RPMI8226 (cell line): ENCODE data around the gene SEC62.
"Not testable (repeated sequence)": the region's sequence is repeated elsewhere in the genome, so short reads cannot be mapped to it uniquely, and the experiment has no call there.

Experiments used
- DNase-seq: peaks from one replicate; pipeline ENCODE4 v3.0.0-alpha.2; 2015

The SEC62 gene

DNA sequence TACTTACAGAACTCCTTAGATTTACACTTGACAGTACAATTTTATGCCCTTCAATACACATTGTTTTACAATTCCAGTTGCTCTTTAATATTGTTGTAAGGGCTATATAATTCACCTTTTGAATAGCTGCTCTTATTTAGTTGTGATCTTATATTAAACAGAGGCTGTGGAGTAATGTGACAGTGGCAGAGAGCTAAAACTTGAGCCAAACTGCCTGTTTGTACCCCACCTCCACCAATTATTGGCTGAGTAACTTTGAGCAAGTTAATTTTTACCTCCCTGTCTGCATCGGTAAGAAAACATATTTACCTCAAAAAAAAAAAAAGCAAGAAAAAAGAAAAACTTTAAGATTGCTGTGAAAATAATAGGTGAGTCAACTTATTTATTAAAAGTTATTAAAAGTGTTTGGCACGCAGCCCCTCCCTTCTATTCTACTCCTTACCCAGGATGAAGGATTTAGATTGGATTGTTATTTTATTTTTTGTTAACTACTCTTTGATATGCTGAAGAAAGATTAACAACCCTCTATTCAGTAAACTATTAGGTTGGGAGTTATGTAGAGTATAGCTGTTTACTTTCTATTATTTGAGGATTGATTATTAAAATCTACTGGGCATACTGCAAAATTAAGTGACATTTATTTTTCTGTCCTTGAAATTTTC lies 1.7 kb downstream of the SEC62 start:
- DNase-seq, result no peak

DNA sequence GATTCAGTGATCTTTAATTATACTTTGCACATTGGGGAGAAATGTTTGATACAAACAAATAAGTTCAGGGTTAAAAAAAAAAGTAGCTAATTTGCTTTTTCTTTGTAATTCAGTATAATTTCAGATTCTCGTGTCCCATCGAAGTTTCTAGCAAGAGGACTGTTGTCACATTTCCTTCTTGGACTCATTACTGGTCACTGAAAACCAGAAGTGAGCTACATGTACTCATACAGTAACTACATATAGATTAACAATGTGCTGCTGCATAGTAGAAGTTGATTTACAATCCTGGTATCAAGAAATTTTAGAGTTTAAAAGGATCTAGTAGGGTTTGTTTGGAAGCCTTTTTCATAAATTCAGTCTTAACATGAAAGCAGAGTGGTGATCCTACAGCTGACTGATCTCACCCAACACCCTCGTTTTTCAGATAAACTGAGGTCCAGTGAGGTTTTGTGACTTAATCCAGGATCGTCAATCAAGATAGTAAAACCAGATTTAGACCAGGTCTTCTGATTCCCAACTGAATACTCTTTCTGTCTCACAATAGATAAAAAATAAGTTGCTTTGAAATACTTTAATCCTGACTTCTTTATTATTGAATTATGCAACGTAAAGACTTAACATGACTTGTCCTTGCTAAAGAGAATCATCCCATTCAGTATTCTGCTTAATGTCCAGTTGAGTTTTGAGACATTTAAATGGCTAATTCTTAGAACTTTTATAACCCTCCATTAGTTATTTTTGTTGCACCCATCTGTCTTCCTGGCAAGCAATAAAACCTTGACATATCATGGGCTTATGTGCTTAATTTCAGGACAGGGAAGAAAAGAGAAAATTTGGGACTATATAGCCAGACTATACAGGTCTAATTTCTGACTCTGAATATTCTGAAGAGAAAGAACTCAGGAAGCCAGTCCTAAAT lies 2.8 kb downstream of the SEC62 start:
- DNase-seq, result no peak

DNA sequence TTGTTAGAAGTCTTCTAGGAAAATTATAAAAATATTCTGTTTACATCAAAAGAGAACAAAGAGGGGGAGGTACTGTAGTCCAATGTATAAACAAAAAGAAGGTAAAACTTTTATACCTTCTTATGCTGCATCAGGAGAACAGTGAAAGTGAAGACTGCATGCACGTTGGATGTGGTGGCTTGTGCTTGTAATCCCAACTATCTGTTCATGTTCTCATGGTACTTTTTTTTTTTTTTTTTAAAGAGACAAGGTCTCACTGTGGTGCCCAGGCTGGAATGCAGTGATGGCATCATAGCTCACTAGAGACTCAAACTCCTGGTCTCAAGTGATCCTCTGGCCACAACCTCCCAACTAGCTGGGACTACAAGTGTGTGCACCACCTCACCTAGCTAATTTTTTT lies 4.2 kb downstream of the SEC62 start:
- DNase-seq, result no peak

DNA sequence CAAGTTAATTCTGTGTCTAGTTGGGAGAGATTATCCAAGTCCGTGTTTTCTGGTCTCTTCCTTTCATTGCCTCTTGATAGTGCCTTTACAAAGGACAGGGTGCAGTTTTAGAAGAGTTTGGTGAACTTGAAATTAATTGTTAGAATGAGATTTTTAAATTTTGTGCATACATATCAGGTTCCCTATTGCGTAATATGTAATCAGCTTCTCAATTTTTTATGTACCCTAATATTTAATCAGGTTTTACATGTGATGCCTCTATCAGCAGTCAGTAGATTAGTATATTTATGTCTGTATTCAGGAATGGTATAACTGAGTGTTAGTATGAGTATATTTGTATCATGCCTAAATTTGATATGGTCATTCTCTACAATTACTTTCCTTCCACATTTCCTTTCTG lies 4.9 kb downstream of the SEC62 start:
- no peak for DNase-seq

DNA sequence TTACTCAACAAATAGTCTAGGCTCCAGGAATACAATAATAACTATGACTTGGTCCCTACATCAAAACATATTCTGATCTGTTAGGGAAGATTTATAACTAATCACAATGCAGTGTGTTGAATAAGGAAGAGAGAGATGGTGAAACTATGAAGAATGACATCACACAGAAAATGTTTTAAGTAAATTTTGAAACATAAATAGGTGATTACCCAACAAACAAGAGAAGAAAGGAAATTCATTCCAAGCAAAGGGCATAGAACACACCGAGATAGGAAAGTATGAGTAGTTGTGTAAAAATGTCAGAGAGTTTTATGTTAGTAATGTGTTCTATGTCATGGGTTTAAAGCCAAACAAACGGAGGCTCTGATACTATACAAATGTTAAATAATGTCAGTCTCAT lies 13.4 kb downstream of the SEC62 start:
- no peak for DNase-seq

DNA sequence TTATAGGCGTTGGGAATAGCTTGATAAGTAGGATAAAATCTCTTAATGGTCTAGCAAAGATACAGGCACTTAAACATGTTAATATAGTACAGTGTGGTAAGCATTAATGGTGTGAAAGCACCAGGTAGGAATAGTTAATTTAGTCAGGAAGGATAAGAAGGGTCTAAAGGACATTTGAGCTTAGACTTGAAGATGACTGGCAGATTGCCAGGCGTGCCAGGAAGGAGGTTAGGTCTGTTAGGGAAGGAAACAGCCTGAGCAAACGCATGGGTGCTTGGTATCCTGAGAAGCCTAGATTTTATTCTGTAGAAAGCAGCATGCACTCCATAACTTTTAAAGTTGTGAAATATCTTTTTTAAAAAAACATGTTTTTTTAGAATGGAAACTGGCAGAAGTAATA lies 17.7 kb downstream of the SEC62 start:
- no peak for DNase-seq

DNA sequence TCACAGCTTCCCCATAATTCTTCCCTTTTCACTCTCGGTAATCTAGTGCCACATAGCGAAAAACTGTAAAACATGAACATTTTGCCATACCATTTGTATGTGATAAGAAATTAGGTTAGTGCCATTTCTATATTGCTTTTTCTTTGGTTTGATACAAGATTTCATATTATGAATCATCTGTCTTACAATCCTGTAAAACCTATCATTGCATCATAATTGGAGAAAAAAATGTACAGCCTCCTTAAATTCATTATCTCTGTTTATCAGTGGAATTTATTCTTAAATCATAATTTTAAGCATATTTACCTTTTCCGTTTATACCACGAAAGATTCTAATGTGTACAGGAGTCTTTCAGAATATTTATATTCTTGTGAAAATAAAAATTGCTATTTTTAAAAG lies 23.8 kb downstream of the SEC62 start:
- DNase-seq, result no peak

DNA sequence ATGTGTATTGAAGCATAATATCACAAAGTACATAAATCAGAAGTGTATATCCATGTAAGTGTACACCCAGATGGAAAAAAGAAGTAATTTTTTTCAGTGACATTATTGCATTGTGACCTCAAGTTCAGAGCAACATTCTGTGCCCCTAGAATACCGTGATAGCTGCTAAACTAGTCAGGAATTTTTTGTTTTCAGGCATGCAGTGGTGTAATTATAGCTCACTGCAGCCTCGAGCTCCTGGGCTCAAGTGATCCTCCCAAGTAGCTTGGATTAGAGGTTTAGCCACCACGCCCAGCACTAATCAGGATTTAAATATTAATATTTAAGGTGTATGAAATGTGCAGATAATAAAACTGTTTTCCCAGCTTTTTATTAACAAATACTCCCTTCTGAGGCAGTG lies 25.5 kb downstream of the SEC62 start:
- DNase-seq, result no peak

DNA sequence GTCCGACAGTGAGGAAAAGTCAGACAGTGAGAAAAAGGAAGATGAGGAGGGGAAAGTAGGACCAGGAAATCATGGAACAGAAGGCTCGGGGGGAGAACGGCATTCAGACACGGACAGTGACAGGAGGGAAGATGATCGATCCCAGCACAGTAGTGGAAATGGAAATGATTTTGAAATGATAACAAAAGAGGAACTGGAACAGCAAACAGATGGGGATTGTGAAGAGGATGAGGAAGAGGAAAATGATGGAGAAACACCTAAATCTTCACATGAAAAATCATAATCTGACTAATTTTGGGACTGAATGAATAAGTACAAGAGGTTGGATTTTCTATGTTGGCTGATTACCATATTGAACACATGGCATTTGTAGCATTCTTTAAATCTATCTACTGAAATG lies 26.2 kb downstream of the SEC62 start:
- DNase-seq, result no peak

DNA sequence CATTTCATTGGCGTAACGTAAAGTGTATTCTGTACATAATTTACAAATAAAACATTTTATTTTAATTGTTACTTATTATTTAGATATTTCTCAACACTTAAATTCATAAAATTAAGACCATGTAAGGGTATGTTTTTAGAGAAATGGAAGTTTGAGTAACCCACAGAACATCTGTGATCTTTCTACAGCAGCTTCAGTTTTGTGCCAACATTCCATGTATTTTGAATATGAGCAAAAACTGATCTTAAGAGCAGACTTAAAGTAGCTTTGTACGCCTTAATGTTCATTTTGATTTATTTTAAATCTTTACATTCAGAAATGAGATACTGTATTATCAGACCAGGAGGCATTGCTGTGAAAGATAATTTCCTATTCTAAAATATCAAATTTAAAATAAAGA lies 27.2 kb downstream of the SEC62 start:
- no peak for DNase-seq

DNA sequence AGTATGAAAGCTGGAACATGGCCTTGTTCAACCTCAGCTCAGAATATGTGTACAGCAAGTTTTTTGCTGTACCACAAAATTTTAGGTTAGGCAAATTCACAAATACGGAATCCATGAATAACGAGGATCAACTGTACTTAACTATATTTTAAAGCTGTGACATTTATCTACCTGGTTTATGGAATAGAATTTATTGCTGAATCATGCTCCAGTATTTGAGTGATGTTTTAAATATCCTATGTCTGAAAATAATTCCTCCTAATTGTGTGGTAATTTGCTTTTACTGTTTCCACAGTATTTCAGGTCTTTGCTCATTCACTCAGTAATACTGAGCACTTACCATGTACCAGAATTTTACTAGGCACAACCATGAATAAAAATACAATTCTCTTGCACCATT lies 29.5 kb downstream of the SEC62 start:
- DNase-seq, result no peak

DNA sequence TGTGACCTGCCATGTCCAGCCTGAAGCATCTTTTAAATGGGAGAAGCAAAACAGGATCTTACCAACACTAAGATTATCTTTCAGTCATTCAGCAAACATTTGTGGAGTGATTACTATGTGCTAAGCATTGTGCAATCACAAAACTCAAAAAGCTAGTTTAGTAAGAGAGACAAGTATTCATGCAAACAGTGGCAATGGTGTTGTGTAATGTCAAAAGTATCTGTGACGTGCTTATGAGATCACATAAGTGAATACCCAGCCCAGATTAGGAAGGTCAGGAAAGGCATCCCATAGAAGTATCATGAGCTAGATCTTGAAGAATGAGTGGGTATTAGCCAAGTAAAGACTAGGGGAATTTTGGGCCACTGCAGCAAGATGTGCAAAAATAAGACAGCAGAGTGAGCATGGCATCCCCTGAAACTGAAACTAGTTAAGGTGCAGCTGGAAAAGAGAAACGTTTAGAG lies 32.1 kb downstream of the SEC62 start:
- DNase-seq, result peak; percentile 69

DNA sequence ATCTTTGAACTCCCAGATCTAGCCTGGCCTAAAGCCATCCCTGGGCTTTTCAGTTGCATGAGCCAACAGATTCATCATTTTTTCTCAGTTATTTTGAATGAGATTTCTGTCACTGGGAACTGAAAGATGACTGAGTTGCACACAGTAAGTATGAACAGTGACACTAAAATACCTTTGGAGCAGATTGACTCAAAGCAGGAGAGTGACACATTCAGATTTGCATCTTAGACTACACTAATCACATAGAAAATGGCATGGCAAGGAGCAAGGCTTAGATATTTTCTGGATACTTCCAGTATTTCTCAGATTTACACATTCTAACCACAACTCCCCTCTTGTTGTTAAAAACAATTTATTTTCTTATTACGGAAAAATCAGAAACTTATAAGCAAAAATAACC lies 32.8 kb downstream of the SEC62 start:
- peak; percentile 33 for DNase-seq

DNA sequence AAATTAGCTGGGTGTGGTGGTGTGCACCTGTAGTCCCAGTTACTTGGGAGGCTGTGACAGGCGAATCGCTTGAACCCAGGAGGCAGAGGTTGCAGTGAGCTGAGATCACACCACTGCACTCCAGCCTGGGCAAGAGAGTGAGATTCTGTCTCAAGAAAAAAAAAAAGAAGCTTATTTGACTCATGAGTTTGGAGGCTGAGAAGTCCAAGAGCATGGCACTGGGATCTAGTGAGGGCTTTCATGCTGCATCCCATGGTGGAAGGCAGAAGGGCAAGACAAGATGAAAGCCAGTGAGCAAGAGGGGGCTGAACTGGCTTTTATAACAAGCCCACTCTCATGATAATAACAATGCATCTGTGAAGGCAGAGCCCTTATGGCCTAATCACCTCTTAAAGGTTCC lies 33.4 kb downstream of the SEC62 start:
- DNase-seq, result no peak

DNA sequence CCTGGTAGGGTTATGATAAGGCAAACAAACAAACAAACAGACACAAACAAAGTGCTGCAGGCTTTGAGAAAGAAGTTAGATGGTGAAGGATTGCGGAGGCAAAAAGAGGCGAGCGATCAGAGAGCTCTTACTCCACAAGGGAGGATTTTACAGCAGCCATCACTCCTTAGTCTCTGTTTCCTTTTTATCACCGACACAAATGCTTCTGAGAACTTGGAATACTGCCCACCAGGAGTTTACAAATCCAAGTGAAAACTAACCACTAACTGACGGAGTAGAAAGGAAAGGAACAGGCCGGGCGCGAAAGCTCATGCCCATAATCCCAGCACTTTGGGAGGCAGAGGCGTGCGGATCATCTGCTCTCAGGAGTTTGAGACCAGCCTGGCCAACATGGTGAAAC lies 35.6 kb downstream of the SEC62 start:
- no peak for DNase-seq

DNA sequence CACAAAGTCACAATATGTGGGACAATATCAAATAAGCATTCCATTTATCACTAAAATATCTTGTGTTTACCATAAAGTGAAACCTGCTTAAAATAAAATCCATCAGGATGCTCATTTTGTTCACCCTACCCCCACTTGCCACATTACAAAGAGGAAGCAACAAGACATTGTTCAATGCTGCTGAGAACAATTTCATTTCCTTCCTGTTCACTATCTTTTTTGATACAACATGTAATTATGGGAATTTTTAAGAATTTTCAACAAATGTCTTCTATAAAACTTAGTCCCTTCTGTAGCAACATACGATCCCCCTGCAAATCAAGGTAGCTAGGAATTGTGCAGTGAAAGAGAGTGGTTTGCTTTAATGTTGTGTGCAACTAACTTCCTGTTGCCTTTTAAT lies 36.3 kb downstream of the SEC62 start:
- no peak for DNase-seq

DNA sequence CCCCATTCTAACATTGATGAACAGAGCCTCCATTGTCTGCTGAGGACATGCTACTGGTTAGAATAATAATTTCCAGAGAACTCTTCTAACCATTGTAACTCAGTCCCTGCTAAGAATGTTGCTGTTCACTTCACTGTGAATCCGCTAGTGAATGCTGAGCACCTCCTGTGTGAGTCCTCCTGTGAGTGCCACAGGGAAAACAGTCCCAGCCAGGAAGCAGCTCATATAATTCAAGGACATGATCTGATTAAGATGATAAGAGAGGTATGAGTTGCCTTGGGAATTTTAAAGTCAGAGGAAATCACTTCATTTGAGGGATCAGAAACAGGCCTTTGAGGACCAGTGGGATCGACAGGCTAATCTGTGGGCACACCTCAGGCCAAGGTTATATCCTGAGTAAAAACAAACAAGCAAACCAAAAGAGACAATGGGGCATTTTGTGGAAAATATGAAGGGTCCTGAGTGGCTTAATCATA lies 37.3 kb downstream of the SEC62 start:
- no peak for DNase-seq

DNA sequence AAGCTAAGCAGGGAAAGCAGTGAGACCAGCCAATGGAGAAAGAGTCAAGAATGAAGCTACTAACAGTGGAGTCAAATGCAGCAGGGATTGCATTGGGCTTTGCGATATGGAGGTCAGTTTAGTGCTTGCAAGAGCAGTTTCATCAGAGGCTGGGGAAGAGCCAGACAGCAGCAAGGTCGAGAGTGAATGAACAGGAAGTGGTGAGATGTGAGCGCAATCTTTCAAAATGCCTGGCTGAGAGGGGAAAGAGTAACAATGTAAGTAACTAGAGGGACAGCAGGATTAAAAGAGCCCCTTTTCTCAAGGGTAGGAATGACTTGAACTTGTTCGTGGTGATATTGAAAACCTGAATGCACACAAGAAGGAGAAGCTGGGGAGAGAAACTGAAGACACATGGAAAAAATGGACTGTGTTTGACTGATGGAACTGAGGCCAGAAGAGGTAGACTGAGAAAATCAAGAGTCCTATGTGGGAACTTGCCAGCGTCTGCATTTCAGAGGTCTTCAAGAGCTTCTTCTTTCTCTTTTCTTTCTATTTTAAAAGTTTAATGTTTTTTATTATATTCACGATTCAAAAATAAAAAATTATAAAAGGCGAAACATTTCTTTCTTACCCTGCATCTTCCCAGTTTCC lies 40.5 kb downstream of the SEC62 start:
- peak; percentile 74 for DNase-seq

DNA sequence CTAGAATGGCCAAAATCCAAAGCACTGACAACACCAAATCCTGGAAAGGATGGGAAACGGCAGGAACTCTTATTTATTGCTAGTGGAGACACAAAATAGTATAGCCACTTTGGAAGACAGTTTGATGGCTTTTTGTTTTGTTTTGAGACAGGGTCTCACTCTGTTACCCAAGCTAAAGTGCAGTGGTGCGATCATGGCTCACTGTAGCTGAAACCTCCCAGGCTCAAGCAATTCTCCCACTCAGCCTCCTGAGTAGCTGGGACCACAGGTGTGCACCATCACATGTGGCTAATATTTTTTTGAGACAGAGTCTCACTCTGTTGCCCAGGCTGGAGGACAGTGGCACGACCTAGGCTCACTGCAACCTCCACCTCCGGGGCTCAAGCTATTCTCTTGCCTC lies 43.9 kb downstream of the SEC62 start:
- DNase-seq, result no peak

DNA sequence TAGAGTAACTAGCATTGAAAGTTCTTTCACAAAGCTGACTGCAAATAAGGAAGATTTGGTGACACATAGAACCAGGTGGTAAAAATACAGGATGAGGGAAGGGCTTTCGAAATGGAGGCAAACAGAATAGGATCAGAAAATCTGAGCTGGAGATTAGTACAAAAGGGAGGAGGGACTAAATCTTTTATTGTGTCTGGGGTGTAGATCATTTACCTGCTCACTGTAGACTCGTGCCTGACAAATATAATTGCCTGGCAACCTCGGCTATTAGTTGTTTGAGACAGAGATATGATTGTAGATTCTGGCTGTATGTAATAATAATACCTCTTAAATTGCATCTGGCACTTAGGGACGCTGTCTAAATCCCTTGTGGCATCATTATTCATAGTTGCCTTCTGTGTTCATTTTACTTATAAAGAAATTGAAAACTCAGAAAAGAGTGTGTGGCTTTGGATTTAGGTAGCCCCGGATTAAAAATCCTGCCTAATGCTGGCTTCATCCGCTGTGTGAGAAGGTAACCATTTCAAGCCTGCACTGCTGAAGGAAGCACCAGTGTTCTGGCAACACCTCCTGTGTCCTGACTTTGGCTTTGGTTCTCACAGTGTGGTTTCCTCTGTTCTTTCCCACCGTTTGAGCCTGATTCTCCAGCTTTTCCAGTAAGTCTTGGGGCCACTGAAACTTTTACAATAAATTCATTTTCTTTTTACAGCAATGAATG lies 46.2 kb downstream of the SEC62 start:
- DNase-seq, result no peak

DNA sequence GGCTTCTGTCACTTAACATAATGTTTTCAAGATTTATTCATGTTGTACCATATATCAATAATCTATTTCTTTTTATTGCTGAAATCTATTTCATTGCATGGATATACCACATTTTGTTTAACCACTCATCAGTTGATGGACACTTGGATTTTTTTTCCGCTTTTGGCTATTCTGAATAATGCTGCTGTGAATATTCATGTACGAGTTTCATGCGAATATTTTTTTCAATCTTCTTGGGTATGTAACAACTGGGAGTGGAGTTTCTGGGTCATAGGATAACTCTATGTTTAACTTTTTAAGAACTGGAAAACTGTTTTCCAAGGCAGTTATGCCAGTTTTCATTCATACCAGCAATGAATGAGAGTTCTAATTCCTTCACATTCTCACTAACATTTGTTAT lies 49.5 kb downstream of the SEC62 start:
- no peak for DNase-seq

DNA sequence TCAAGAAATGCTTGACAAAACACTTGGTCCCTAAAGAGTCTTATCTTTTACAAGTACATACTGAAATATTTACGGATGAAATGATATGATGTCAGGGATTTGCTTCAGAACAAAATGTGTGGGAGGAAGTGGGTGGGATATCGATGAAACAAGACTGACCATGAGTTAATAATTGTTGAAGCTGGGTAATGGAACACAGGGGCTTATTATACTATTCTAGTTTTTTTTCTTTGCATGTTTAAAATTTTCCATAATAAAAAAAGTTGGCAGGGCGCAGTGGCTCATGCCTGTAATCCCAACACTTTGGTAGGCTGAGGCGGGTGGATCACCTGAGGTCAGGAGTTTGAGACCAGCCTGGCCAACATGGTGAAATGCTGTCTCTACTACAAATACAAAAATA lies 52.7 kb downstream of the SEC62 start:
- not testable (repeated sequence) for DNase-seq

DNA sequence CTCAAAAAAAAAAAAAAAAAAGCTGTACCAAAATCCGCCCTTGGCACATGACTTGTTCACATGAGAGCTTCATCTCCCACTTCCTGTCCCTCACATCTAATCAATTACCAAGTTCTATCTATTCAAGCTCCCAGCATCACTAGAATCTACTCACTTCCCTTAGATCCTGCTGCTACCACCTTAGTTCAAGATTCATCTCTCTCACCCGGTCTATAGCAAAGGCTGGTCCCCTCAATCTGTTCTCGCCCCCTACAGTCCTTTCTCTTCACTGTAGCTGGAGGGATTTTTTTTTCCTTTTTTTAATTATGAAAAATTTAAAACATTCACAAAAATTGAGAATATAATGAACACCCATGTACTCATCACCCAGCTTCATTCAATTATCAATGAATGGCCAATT lies 54.5 kb downstream of the SEC62 start:
- no peak for DNase-seq
